Measurements from ENCODE around the gene LRPAP1.
A peak's percentile ranks its signal among the peaks of the same experiment; 100 is the strongest.

Gene LRPAP1

GRCh38 chr4:3531318-3531878 is 824 bp downstream of the LRPAP1 start:
- H3K4me3 ChIP-seq (ENCODE audit: severe bottlenecking), result peak overlapping the region; percentile 60
- H3K27ac ChIP-seq (ENCODE audit: poor library complexity, severe bottlenecking), result no peak overlapping the region
- peaks cover 21% of the 10 kb centered on the region for H3K36me3 ChIP-seq (ENCODE audit: low read depth)
- DNase-seq (ENCODE audit: low spot score) (no peak), ATAC-seq (ENCODE audit: low read depth) (peak; percentile 17; the same call in 2 of the 3 replicates)
- no peaks in the 10 kb centered on the region for H3K4me1 ChIP-seq (ENCODE audit: insufficient read depth, poor library complexity, severe bottlenecking)
- H3K27me3 ChIP-seq (ENCODE audit: insufficient read depth, poor library complexity, severe bottlenecking), result no peaks in the 10 kb centered on the region
- H3K9me3 ChIP-seq (ENCODE audit: severe bottlenecking), result no peaks in the 10 kb centered on the region
- TF ChIP-seq, protein P1, sequence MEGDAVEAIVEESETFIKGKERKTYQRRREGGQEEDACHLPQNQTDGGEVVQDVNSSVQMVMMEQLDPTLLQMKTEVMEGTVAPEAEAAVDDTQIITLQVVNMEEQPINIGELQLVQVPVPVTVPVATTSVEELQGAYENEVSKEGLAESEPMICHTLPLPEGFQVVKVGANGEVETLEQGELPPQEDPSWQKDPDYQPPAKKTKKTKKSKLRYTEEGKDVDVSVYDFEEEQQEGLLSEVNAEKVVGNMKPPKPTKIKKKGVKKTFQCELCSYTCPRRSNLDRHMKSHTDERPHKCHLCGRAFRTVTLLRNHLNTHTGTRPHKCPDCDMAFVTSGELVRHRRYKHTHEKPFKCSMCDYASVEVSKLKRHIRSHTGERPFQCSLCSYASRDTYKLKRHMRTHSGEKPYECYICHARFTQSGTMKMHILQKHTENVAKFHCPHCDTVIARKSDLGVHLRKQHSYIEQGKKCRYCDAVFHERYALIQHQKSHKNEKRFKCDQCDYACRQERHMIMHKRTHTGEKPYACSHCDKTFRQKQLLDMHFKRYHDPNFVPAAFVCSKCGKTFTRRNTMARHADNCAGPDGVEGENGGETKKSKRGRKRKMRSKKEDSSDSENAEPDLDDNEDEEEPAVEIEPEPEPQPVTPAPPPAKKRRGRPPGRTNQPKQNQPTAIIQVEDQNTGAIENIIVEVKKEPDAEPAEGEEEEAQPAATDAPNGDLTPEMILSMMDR (IDR thresholded peaks at IDR 0.05; ENCODE audit: poor library complexity, severe bottlenecking), result no peak

GRCh38 chr4:3530663-3531254 is 1.5 kb downstream of the LRPAP1 start:
- Histone ChIP-seq H3K36me3 (ENCODE audit: low read depth) (peaks cover 25% of the 10 kb centered on the region), H3K4me3 (ENCODE audit: severe bottlenecking) (peak overlapping the region; percentile 60), H3K27me3 (ENCODE audit: insufficient read depth, poor library complexity, severe bottlenecking) (no peaks in the 10 kb centered on the region), H3K4me1 (ENCODE audit: insufficient read depth, poor library complexity, severe bottlenecking) (no peaks in the 10 kb centered on the region), H3K27ac (ENCODE audit: poor library complexity, severe bottlenecking) (no peak overlapping the region), H3K9me3 (ENCODE audit: severe bottlenecking) (no peaks in the 10 kb centered on the region)
- DNase-seq (ENCODE audit: low spot score) (no peak), ATAC-seq (ENCODE audit: low read depth) (no peak)
- TF ChIP-seq, protein P1 (IDR thresholded peaks at IDR 0.05; ENCODE audit: poor library complexity, severe bottlenecking), result no peak

- TF ChIP-seq, protein P1 (IDR thresholded peaks at IDR 0.05; ENCODE audit: poor library complexity, severe bottlenecking), result no peak
- ATAC-seq (ENCODE audit: low read depth) (no peak), DNase-seq (ENCODE audit: low spot score) (no peak)
- Histone ChIP-seq H3K27ac (ENCODE audit: poor library complexity, severe bottlenecking) (no peak overlapping the region), H3K4me1 (ENCODE audit: insufficient read depth, poor library complexity, severe bottlenecking) (no peaks in the 10 kb centered on the region), H3K27me3 (ENCODE audit: insufficient read depth, poor library complexity, severe bottlenecking) (no peaks in the 10 kb centered on the region), H3K9me3 (ENCODE audit: severe bottlenecking) (no peaks in the 10 kb centered on the region), H3K36me3 (ENCODE audit: low read depth) (peaks cover 26% of the 10 kb centered on the region), H3K4me3 (ENCODE audit: severe bottlenecking) (no peak overlapping the region)
Observed at GRCh38 chr4:3530051-3530450, 2.2 kb downstream of the LRPAP1 start.

GRCh38 chr4:3529363-3529762 is 2.9 kb downstream of the LRPAP1 start:
- Histone ChIP-seq H3K27me3 (ENCODE audit: insufficient read depth, poor library complexity, severe bottlenecking) (no peaks in the 10 kb centered on the region), H3K9me3 (ENCODE audit: severe bottlenecking) (no peaks in the 10 kb centered on the region), H3K4me3 (ENCODE audit: severe bottlenecking) (no peak overlapping the region), H3K27ac (ENCODE audit: poor library complexity, severe bottlenecking) (no peak overlapping the region), H3K36me3 (ENCODE audit: low read depth) (peaks cover 33% of the 10 kb centered on the region), H3K4me1 (ENCODE audit: insufficient read depth, poor library complexity, severe bottlenecking) (no peaks in the 10 kb centered on the region)
- ATAC-seq (ENCODE audit: low read depth), result no peak
- DNase-seq (ENCODE audit: low spot score), result no peak
- TF ChIP-seq, protein P1 (IDR thresholded peaks at IDR 0.05; ENCODE audit: poor library complexity, severe bottlenecking), result no peak

Data from RWPE2 (cell line).